DOHH2 (cell line): ENCODE measurements around the gene PROC.
"Not testable (repeated sequence)": the region's sequence is repeated elsewhere in the genome, so short reads cannot be mapped to it uniquely, and the experiment has no call there.

ENCODE experiments used
- H3F3A ChIP-seq: fragments of 200-600 bp; sonication (generic), shearing (Covaris generic); 2 replicates; pipeline ENCODE4 v1.6.0; 2016; ENCODE audit warnings: antibody characterized with exemption, mild to moderate bottlenecking; ENCODE audit not compliant: control insufficient read depth, insufficient read depth
- H3K27ac ChIP-seq: fragments of 200-600 bp; sonication (generic); 2 replicates; pipeline ENCODE4 v1.5.1; 2014; ENCODE audit warnings: low read depth, mild to moderate bottlenecking, low read length, moderate library complexity
- H3K27me3 ChIP-seq: fragments of 200-600 bp; sonication (generic); 2 replicates; pipeline ENCODE4 v1.6.1; 2014; ENCODE audit warnings: mild to moderate bottlenecking, low read length, mixed read lengths; ENCODE audit not compliant: control insufficient read depth
- H3K36me3 ChIP-seq: fragments of 200-600 bp; sonication (generic); 2 replicates; pipeline ENCODE4 v1.6.1; 2014; ENCODE audit warnings: mild to moderate bottlenecking, low read length, moderate library complexity, mixed read lengths; ENCODE audit not compliant: control insufficient read depth
- H3K4me1 ChIP-seq: fragments of 200-600 bp; sonication (generic); 2 replicates; pipeline ENCODE4 v1.6.1; 2014; ENCODE audit warnings: mild to moderate bottlenecking, low read length, mixed read lengths; ENCODE audit not compliant: control insufficient read depth
- H3K4me2 ChIP-seq: fragments of 200-600 bp; sonication (generic); 2 replicates; pipeline ENCODE4 v1.6.0; 2014; ENCODE audit warnings: mild to moderate bottlenecking, low read length, moderate library complexity
- H3K4me3 ChIP-seq: fragments of 200-600 bp; sonication (generic); 2 replicates; pipeline ENCODE4 v1.5.1; 2014; ENCODE audit warnings: mild to moderate bottlenecking, low read length, mixed read lengths
- H3K79me2 ChIP-seq: fragments of 200-600 bp; sonication (generic); 2 replicates; pipeline ENCODE4 v1.6.1; 2014; ENCODE audit warnings: mild to moderate bottlenecking, low read length, mixed read lengths; ENCODE audit not compliant: control insufficient read depth
- H3K9me2 ChIP-seq: fragments of 200-600 bp; sonication (generic); replicated peaks from 2 replicates; pipeline ENCODE4 v1.6.1; 2014; ENCODE audit warnings: mild to moderate bottlenecking, low read length, mixed read lengths; ENCODE audit not compliant: control insufficient read depth
- H3K9me3 ChIP-seq: fragments of 200-600 bp; sonication (generic); 2 replicates; pipeline ENCODE4 v1.6.1; 2014; ENCODE audit warnings: antibody characterized with exemption, low read length, mixed read lengths; ENCODE audit not compliant: control insufficient read depth, insufficient read depth
- H4K20me1 ChIP-seq: fragments of 200-600 bp; sonication (generic); 2 replicates; pipeline ENCODE4 v1.6.0; 2014; ENCODE audit warnings: low read depth, mild to moderate bottlenecking, antibody characterized with exemption, low read length, moderate library complexity; ENCODE audit not compliant: control insufficient read depth, insufficient read depth
- EZH2phosphoT487 ChIP-seq: fragments of 200-600 bp; sonication (generic); IDR thresholded peaks from 2 replicates; pipeline ENCODE4 v1.6.1; 2017; ENCODE audit warnings: borderline replicate concordance, mild to moderate bottlenecking, antibody characterized with exemption, low read length, moderate library complexity, mixed read lengths
- TF ChIP-seq, protein P1 (sequence below): fragments of 200-600 bp; sonication (generic); IDR thresholded peaks from one replicate; pipeline ENCODE4 v1.5.1; 2014; ENCODE audit warnings: antibody characterized with exemption, mild to moderate bottlenecking, low read depth, low read length; ENCODE audit not compliant: poor library complexity, severe bottlenecking

The PROC gene

DNA sequence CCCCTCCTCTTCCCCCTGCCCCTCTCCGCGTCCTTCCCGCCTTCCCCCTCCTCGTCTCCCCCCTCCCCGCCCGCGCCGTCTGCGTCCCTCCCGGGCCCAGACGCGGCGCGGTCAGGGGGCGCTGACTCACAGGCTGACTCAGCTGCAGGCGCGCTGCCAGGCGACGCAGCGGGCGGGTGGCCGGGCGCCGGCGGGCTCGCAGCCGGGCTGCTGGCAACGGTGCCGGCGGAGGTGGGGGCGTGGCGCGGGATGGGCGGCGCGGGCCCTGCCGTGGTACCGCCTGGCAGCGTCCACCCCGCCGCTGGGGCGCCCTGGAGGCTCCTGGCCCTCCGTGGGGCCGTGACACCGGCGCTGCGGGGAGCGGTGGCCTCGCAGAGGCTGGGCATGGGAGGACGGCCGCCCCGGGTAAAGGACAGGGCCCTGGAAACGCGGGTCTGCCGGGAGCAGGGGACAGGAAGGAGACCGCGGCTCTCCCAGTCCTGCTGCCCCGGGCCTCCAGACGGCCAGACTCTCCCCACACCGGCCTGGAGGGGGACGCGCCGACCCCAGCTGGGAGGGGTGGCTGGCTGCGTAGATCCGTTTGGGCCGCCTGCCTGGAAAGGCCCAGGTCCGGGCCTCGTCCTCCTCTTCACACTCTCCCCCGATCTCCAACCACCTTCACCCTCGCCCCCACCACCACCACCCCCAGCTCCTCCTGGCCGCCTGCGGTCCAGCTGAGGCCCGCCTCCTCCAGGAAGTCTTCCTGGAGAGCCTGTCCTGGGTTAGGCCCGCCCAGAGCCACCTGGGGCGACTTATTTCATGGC, 10.0 kb upstream of the PROC start:
- H3K9me2 ChIP-seq, result no peaks in the 10 kb centered on the region

DNA sequence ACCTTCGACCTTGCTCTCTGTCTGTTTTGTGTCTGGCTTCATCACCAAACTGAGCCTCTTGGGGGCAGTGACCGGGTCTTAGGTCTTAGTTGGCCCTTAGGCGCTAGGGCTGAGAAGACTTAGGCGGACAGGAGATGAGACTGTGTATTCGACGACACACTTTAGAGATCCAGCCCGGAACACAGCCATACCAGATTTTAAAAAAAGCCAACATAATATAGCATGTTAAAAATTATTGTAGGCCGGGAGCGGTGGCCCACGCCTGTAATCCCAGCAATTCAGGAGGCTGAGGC, 9.5 kb upstream of the PROC start:
- no peaks in the 10 kb centered on the region for H3K9me2 ChIP-seq
- no peaks in the 10 kb centered on the region for H4K20me1 ChIP-seq
- peak overlapping the region; percentile 72 for H3K4me2 ChIP-seq
- H3K36me3 ChIP-seq, result no peaks in the 10 kb centered on the region
- H3F3A ChIP-seq, result 0 out of 2 replicates have a peak, but pooled peaks cover 6% of the 10 kb centered on the region
- TF ChIP-seq, protein P1, sequence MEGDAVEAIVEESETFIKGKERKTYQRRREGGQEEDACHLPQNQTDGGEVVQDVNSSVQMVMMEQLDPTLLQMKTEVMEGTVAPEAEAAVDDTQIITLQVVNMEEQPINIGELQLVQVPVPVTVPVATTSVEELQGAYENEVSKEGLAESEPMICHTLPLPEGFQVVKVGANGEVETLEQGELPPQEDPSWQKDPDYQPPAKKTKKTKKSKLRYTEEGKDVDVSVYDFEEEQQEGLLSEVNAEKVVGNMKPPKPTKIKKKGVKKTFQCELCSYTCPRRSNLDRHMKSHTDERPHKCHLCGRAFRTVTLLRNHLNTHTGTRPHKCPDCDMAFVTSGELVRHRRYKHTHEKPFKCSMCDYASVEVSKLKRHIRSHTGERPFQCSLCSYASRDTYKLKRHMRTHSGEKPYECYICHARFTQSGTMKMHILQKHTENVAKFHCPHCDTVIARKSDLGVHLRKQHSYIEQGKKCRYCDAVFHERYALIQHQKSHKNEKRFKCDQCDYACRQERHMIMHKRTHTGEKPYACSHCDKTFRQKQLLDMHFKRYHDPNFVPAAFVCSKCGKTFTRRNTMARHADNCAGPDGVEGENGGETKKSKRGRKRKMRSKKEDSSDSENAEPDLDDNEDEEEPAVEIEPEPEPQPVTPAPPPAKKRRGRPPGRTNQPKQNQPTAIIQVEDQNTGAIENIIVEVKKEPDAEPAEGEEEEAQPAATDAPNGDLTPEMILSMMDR, result no peak
- no peak for TF ChIP-seq EZH2phosphoT487
- no peaks in the 10 kb centered on the region for H3K9me3 ChIP-seq
- H3K4me1 ChIP-seq, result peaks cover 40% of the 10 kb centered on the region
- H3K27me3 ChIP-seq, result 0 out of 2 replicates have a peak, but pooled peaks cover 3% of the 10 kb centered on the region
- H3K79me2 ChIP-seq, result no peaks in the 10 kb centered on the region
- H3K4me3 ChIP-seq, result peak overlapping the region; percentile 62
- no peak overlapping the region for H3K27ac ChIP-seq

More for the DNA sequence above, 10.0 kb upstream of the PROC start:
- Histone ChIP-seq H3F3A (0 out of 2 replicates have a peak, but pooled peaks cover 6% of the 10 kb centered on the region), H3K27me3 (0 out of 2 replicates have a peak, but pooled peaks cover 3% of the 10 kb centered on the region), H3K36me3 (no peaks in the 10 kb centered on the region), H3K9me3 (no peaks in the 10 kb centered on the region), H3K4me2 (peak overlapping the region; percentile 72), H3K79me2 (no peaks in the 10 kb centered on the region), H3K27ac (no peak overlapping the region), H4K20me1 (no peaks in the 10 kb centered on the region), H3K4me1 (peaks cover 36% of the 10 kb centered on the region), H3K4me3 (peak overlapping the region; percentile 62)
- TF ChIP-seq, protein P1, result no peak
- TF ChIP-seq EZH2phosphoT487, result no peak

DNA sequence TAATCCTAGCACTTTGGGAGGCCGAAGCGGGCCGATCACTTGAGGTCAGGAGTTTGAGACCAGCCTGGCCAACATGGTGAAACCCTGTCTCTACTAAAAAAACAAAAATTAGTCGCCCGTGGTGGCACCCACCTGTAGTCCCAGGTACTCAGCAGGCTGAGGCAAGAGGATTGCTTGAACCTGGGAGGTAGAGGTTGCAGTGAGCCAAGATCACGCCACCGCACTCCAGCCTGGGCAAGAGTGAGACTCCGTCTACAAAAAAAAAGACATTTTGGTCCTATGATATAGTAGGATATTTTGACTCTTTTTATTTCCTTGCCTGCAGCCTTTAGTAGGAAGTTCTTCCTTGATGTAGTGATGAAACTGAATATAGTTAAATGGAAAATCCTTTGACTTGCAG, 8.5 kb upstream of the PROC start:
- H4K20me1 ChIP-seq, H3K9me3 ChIP-seq, H3F3A ChIP-seq, H3K4me3 ChIP-seq, H3K27me3 ChIP-seq, H3K79me2 ChIP-seq, H3K36me3 ChIP-seq, H3K4me2 ChIP-seq, H3K9me2 ChIP-seq, H3K27ac ChIP-seq: not testable (repeated sequence)
- H3K4me1 ChIP-seq, result peaks cover 35% of the 10 kb centered on the region

DNA sequence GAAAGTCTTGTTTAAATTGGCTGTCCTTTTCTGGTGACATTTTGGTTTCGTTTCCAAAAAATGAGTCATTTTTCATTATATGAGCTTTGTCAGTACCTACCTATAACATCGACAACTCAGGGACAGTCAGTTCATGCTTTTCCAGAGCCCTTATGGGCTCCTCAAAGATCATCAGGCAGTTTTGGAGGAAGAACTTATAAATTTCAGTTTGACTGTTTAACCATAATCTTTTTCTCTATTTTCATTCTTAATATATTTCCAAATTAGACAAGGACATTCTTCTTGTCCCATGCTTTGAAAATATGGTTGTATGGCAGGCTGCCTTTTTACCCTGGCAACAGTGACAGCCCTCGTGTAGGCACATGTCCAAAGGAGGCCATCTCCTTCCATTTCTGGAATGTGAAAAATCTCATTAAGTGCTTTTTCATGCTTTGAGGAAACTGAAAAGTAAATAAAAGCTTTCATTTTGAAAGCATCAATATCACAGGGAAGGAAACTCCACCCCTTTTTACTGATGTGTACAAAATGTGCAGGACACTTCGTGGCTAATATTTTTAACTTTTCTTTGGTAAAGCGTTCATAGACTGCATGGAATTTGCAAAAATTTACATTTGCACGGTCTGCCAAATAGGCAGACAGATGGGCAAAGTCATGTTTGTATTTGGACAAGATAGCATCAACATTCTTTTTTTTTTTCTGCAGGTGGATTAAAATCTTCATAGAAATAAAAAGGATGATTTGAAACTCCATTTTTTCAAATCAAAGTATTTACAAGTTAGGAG, 7.2 kb upstream of the PROC start:
- Histone ChIP-seq H3K27me3 (peaks cover 1% of the 10 kb centered on the region; the same call in 1 of the 2 replicates), H3K27ac (no peak overlapping the region), H3K9me2 (no peaks in the 10 kb centered on the region), H3K9me3 (no peaks in the 10 kb centered on the region), H4K20me1 (no peaks in the 10 kb centered on the region), H3K4me1 (peaks cover 35% of the 10 kb centered on the region), H3K4me2 (peak overlapping the region; percentile 33), H3K79me2 (no peaks in the 10 kb centered on the region), H3F3A (0 out of 2 replicates have a peak, but pooled peaks cover 6% of the 10 kb centered on the region), H3K36me3 (no peaks in the 10 kb centered on the region), H3K4me3 (no peak overlapping the region)
- TF ChIP-seq, protein P1, result no peak
- no peak for TF ChIP-seq EZH2phosphoT487
